A549 (cell line): Measurements from ENCODE around the gene ADORA1.

ENCODE experiments used
- CBX8 ChIP-seq: fragments of 200-600 bp; sonication (generic); IDR thresholded peaks from 2 replicates; pipeline ENCODE4 v1.6.1; 2016
- CTCF ChIP-seq: fragments of >200 bp; sonication (Bioruptor Twin); formaldehyde crosslinking; IDR thresholded peaks from 3 replicates; pipeline ENCODE4 v1.5.1; 2016
- E2F6 ChIP-seq: IDR thresholded peaks from 2 replicates; pipeline ENCODE4 v1.6.1; 2012; ENCODE audit warnings: low read depth, borderline replicate concordance
- EP300 ChIP-seq, 2 experiments: fragments of >200 bp; sonication (Bioruptor Twin); formaldehyde crosslinking; IDR thresholded peaks; 2 replicates in 1 of 2; 3 replicates in 1 of 2; pipeline ENCODE4 v1.6.1; 2016 to 2017
- ESRRA ChIP-seq: fragments of 150-350 bp; IDR thresholded peaks from 2 replicates; pipeline ENCODE4 v1.6.1; 2014; ENCODE audit warnings: mild to moderate bottlenecking, low read length, borderline replicate concordance
- HOXB5 ChIP-seq: fragments of 250-450 bp; sonication (Bioruptor Pico); IDR thresholded peaks from 2 replicates; pipeline ENCODE4 v1.5.0; 2020; ENCODE audit warnings: mild to moderate bottlenecking, moderate library complexity
- KDM5A ChIP-seq: fragments of 200-600 bp; sonication (generic); IDR thresholded peaks from 2 replicates; pipeline ENCODE4 v1.6.1; 2016; ENCODE audit warnings: antibody characterized with exemption, mild to moderate bottlenecking
- NFE2L2 ChIP-seq: fragments of 150-350 bp; conservative IDR thresholded peaks from 2 replicates; pipeline ENCODE4 v1.6.1; 2014; ENCODE audit warnings: low read length
- PBX3 ChIP-seq: IDR thresholded peaks from 2 replicates; pipeline ENCODE4 v1.6.1; 2012
- POLR2A ChIP-seq: IDR thresholded peaks from 2 replicates; pipeline ENCODE4 v1.6.1; 2012; ENCODE audit warnings: mild to moderate bottlenecking, low read length
- POLR2AphosphoS2 ChIP-seq: conservative IDR thresholded peaks from 2 replicates; pipeline ENCODE4 v1.6.1; 2012; ENCODE audit warnings: low read length, improper control_type of control experiment, inconsistent platforms
- REST ChIP-seq: fragments of 200-600 bp; sonication (generic); IDR thresholded peaks from 2 replicates; pipeline ENCODE4 v1.6.1; 2016; ENCODE audit warnings: antibody characterized with exemption, mild to moderate bottlenecking, moderate library complexity
- RFX5 ChIP-seq: fragments of 450-650 bp; IDR thresholded peaks from 2 replicates; pipeline ENCODE4 v1.7.1; 2014; ENCODE audit warnings: antibody characterized with exemption, mild to moderate bottlenecking, moderate library complexity
- SREBF2 ChIP-seq: fragments of 450-650 bp; IDR thresholded peaks from 2 replicates; pipeline ENCODE4 v1.6.1; 2014; ENCODE audit warnings: mild to moderate bottlenecking, moderate library complexity

GRCh38 chr1:203177470-203178039 lies 50.0 kb downstream of the ADORA1 start:
- TF ChIP-seq CTCF (no peak), NFE2L2 (no peak), ESRRA (no peak), KDM5A (no peak), EP300 (IDR thresholded peaks at IDR 0.05) (no peak), REST (no peak), POLR2AphosphoS2 (no peak), POLR2A (no peak), SREBF2 (no peak), PBX3 (no peak), E2F6 (no peak), RFX5 (no peak), HOXB5 (no peak), CBX8 (no peak)
